ENCODE measurements around the gene ZNF692. TPM values are rescaled to one million over a fixed set of nuclear protein-coding genes. Genes with fewer than 3 reads are reported as not detected.

ZNF692 gene
- total and polyA plus RNA-seq, 2 donors (not counting 3 experiments of a cell fraction or from before 2014, with no cell fraction given): 32.6 to 36.6 TPM

- H3K27me3 ChIP-seq (ENCODE audit: control insufficient read depth in 2 of 2, insufficient read depth in 2 of 2, low read length in 2 of 2): no peaks in the 10 kb centered on the region
- H3K36me3 ChIP-seq (ENCODE audit: control insufficient read depth in 2 of 2, extremely low read depth in 1 of 2, insufficient read depth in 2 of 2, low read length in 2 of 2): no peaks in the 10 kb centered on the region
- POLR2A ChIA-PET: no interaction called here
- intact Hi-C loops (cut with micrococcal nuclease): no loop called here
- BruUV-seq (replicated peaks): no TSS peak
- H3K4me1 ChIP-seq (ENCODE audit: control insufficient read depth, extremely low read depth, insufficient read depth, low read length): peaks cover 2% of the 10 kb centered on the region
- no peak for TF ChIP-seq GATA2 (IDR thresholded peaks at IDR 0.05; ENCODE audit: insufficient read depth, insufficient read length, low read depth, low read length)
- TF ChIP-seq FOS (IDR thresholded peaks at IDR 0.05; ENCODE audit: borderline replicate concordance, insufficient read depth, low read length): no peak
- no peak for TF ChIP-seq MAX (IDR thresholded peaks at IDR 0.05; ENCODE audit: insufficient read depth, insufficient read length)
- no peak for TF ChIP-seq MYC (IDR thresholded peaks at IDR 0.05; ENCODE audit: low read depth, low read length)
- no peak for TF ChIP-seq POLR2AphosphoS5 (IDR thresholded peaks at IDR 0.05; ENCODE audit: insufficient read depth, low read depth, low read length)
- no peak for TF ChIP-seq EZH2 (IDR thresholded peaks at IDR 0.05; ENCODE audit: borderline replicate concordance, low read depth, low read length, severe bottlenecking)
- no peak for TF ChIP-seq JUN (IDR thresholded peaks at IDR 0.05; ENCODE audit: borderline replicate concordance, insufficient read depth, insufficient read length, low read depth)
- no peak for TF ChIP-seq CTCF (IDR thresholded peaks at IDR 0.05; ENCODE audit: extremely low read depth in 1 of 2, insufficient read depth in 1 of 2, low read depth in 1 of 2, low read length in 2 of 2)
- H3K9me1 ChIP-seq (replicated peaks; ENCODE audit: control insufficient read depth, extremely low read depth, insufficient read depth, low read length): no peaks in the 10 kb centered on the region
- H3K4me3 ChIP-seq (replicated peaks in 1 of 3; ENCODE audit: insufficient read depth in 1 of 3, low read depth in 1 of 3, low read length in 3 of 3): no peak overlapping the region
- no peak overlapping the region for H3K27ac ChIP-seq (ENCODE audit: insufficient read depth, low read depth, low read length)
- H4K20me1 ChIP-seq (replicated peaks; ENCODE audit: control insufficient read depth, extremely low read depth, insufficient read depth, low read length): no peaks in the 10 kb centered on the region
- dilution Hi-C loops (cut with MboI; ENCODE audit: extremely low pct_ligation_motif_present, low sequenced_read_pairs): no loop called here
- H3K9ac ChIP-seq (replicated peaks; ENCODE audit: extremely low read depth, insufficient read depth, low read length): no peak overlapping the region
- H3K79me2 ChIP-seq (ENCODE audit: control insufficient read depth, insufficient read depth, low read length): no peaks in the 10 kb centered on the region
- H3K9me3 ChIP-seq (replicated peaks; ENCODE audit: control insufficient read depth, insufficient read depth, low read length): no peaks in the 10 kb centered on the region
- no peak for FAIRE-seq
- no peak overlapping the region for H3K4me2 ChIP-seq (ENCODE audit: insufficient read depth, low read length)
- H2AFZ ChIP-seq (ENCODE audit: low read depth, low read length): no peak overlapping the region
- CTCF ChIA-PET: no interaction called here
- no peak for DNase-seq (ENCODE audit: low read depth, low spot score)
Measured at GRCh38 chr1:248802454-248802853, 56.4 kb downstream of the ZNF692 start.
